H1 (cell line): Measurements from ENCODE around the gene MEGF11.

Experiments
- CEBPB ChIP-seq: IDR thresholded peaks from 2 replicates; pipeline ENCODE4 v1.6.1; 2012; ENCODE audit warnings: low read depth, low read length
- CHD2 ChIP-seq: IDR thresholded peaks from 2 replicates; pipeline ENCODE4 v1.6.1; 2012; ENCODE audit warnings: low read length, improper control_type of control experiment
- CTCF ChIP-seq, 3 experiments: IDR thresholded peaks; 1 replicate in 2 of 3; 2 replicates in 1 of 3; pipeline versions ENCODE4 v1.5.1 to v1.6.1; 2011; ENCODE audit warnings: low read length in 3 of 3, mild to moderate bottlenecking in 3 of 3, inconsistent platforms in 2 of 3, low read depth in 1 of 3, moderate library complexity in 1 of 3; ENCODE audit not compliant: insufficient read depth in 1 of 3; ENCODE audit errors: control extremely low read depth in 1 of 3
- EGR1 ChIP-seq: IDR thresholded peaks from 2 replicates; pipeline ENCODE4 v1.6.1; 2011; ENCODE audit warnings: low read depth, low read length, borderline replicate concordance
- EP300 ChIP-seq, 2 experiments: IDR thresholded peaks; 1 replicate in 1 of 2; 2 replicates in 1 of 2; pipeline ENCODE4 v1.6.1; 2011 to 2012; ENCODE audit warnings: low read depth in 2 of 2, low read length in 2 of 2, mild to moderate bottlenecking in 2 of 2, borderline replicate concordance in 1 of 2, inconsistent platforms in 1 of 2, moderate library complexity in 1 of 2
- EZH2 ChIP-seq: fragments of 200-600 bp; sonication (generic); IDR thresholded peaks from 2 replicates; pipeline ENCODE4 v1.7.1; 2012; ENCODE audit warnings: low read depth, mild to moderate bottlenecking, moderate library complexity, low read length, inconsistent platforms; ENCODE audit not compliant: severe bottlenecking
- HDAC2 ChIP-seq, 2 experiments: fragments of 300-600 bp in 1 of 2; sonication (generic) in 1 of 2; IDR thresholded peaks; 2 replicates each; pipeline ENCODE4 v1.6.1; 2011 to 2012; ENCODE audit warnings: low read depth in 2 of 2, low read length in 2 of 2, mild to moderate bottlenecking in 2 of 2, moderate library complexity in 2 of 2, borderline replicate concordance in 1 of 2, inconsistent platforms in 1 of 2
- HDAC6 ChIP-seq: IDR thresholded peaks from one replicate; pipeline ENCODE4 v1.7.1; 2012; ENCODE audit warnings: low read depth, mild to moderate bottlenecking, inconsistent platforms, low read length, moderate library complexity
- KDM4A ChIP-seq: IDR thresholded peaks from one replicate; pipeline ENCODE4 v1.7.1; 2012; ENCODE audit warnings: low read depth, mild to moderate bottlenecking, moderate library complexity, low read length, inconsistent platforms; ENCODE audit not compliant: severe bottlenecking
- POLR2A ChIP-seq, 2 experiments: IDR thresholded peaks; 1 replicate in 1 of 2; 2 replicates in 1 of 2; pipeline ENCODE4 v1.6.1; 2011; ENCODE audit warnings: low read depth in 2 of 2, low read length in 2 of 2, mild to moderate bottlenecking in 2 of 2; ENCODE audit errors: control extremely low read depth in 1 of 2
- POLR2AphosphoS5 ChIP-seq: IDR thresholded peaks from 2 replicates; pipeline ENCODE4 v1.6.1; 2011; ENCODE audit warnings: low read depth, low read length
- TAF1 ChIP-seq: IDR thresholded peaks from 2 replicates; pipeline ENCODE4 v1.6.1; 2011; ENCODE audit warnings: mild to moderate bottlenecking, low read depth, low read length
- TBP ChIP-seq: IDR thresholded peaks from 2 replicates; pipeline ENCODE4 v1.6.1; 2011; ENCODE audit warnings: low read depth, low read length, improper control_type of control experiment
- YY1 ChIP-seq: IDR thresholded peaks from 2 replicates; pipeline ENCODE4 v1.6.1; 2011; ENCODE audit warnings: low read depth, mild to moderate bottlenecking, low read length

- TF ChIP-seq CHD2: no peak
- no peak for TF ChIP-seq CTCF (IDR thresholded peaks at IDR 0.05; ENCODE audit: control extremely low read depth in 1 of 3, insufficient read depth in 1 of 3, low read depth in 1 of 3, low read length in 3 of 3)
- no peak for TF ChIP-seq EZH2
- no peak for TF ChIP-seq TAF1
- TF ChIP-seq HDAC6: no peak
- no peak for TF ChIP-seq EP300 (IDR thresholded peaks at IDR 0.05; ENCODE audit: borderline replicate concordance in 1 of 2, low read depth in 2 of 2, low read length in 2 of 2)
- TF ChIP-seq EGR1: no peak
- TF ChIP-seq TBP: no peak
- no peak for TF ChIP-seq HDAC2 (IDR thresholded peaks at IDR 0.05; ENCODE audit: borderline replicate concordance in 1 of 2, low read depth in 2 of 2, low read length in 2 of 2)
- no peak for TF ChIP-seq CEBPB
- TF ChIP-seq POLR2A (IDR thresholded peaks at IDR 0.05; ENCODE audit: control extremely low read depth in 1 of 2, low read depth in 2 of 2, low read length in 2 of 2): no peak
- TF ChIP-seq POLR2AphosphoS5: no peak
- TF ChIP-seq KDM4A: no peak
- no peak for TF ChIP-seq YY1
Observed at GRCh38 chr15:66076591-66077319, 176.8 kb downstream of the MEGF11 start.
